ENCODE results near the gene ADAMTS9. TPM values are rescaled to one million over a fixed set of nuclear protein-coding genes. Genes with fewer than 3 reads are reported as not detected.

The ADAMTS9 gene
- total and polyA plus RNA-seq, 2 donors (not counting 1 experiment from before 2014, with no cell fraction given), result not detected

- no peak overlapping the region for H3K9ac ChIP-seq (ENCODE audit: low read length)
- TF ChIP-seq CTCF (IDR thresholded peaks at IDR 0.05) (no peak), EZH2 (IDR thresholded peaks at IDR 0.05; ENCODE audit: borderline replicate concordance, insufficient read depth, low read depth, low read length, poor library complexity, severe bottlenecking) (no peak)
- H3K27ac ChIP-seq (ENCODE audit: low read length in 2 of 2), result no peak overlapping the region
Measured at GRCh38 chr3:64715211-64715982, 27.6 kb upstream of the ADAMTS9 start.

GRCh38 chr3:64708456-64708855 lies 20.7 kb upstream of the ADAMTS9 start:
- intact Hi-C loops (cut with micrococcal nuclease), result no loop called here
- no CpG with 5 or more reads among the region's 3 CpGs for WGBS (ENCODE audit: insufficient coverage)
- no peak for TF ChIP-seq EZH2 (IDR thresholded peaks at IDR 0.05; ENCODE audit: borderline replicate concordance, insufficient read depth, low read depth, low read length, poor library complexity, severe bottlenecking)
- no peak for TF ChIP-seq CTCF (IDR thresholded peaks at IDR 0.05)
- ATAC-seq (ENCODE audit: low read depth) (no peak), DNase-seq (no peak)
- Histone ChIP-seq H3K79me2 (ENCODE audit: control insufficient read depth, insufficient read depth, low read length) (no peaks in the 10 kb centered on the region), H3K4me3 (ENCODE audit: control extremely low read depth in 1 of 5, extremely low read depth in 1 of 5, insufficient read depth in 1 of 5, low read depth in 2 of 5, low read length in 4 of 5) (no peak overlapping the region), H3K9ac (ENCODE audit: low read length) (no peak overlapping the region), H3K9me3 (ENCODE audit: control extremely low read depth in 1 of 3, control insufficient read depth in 2 of 3, insufficient read depth in 1 of 3, low read length in 2 of 3) (peaks cover 0 to 3% (median 0%) of the 10 kb centered on the region in 3 donors), H3K36me3 (replicated peaks in 1 of 2; ENCODE audit: control extremely low read depth in 1 of 2, control insufficient read depth in 1 of 2, extremely low read depth in 1 of 2, insufficient read depth in 2 of 2, low read length in 1 of 2) (no peaks in the 10 kb centered on the region), H3K4me2 (replicated peaks; ENCODE audit: low read depth, low read length, poor library complexity, severe bottlenecking) (no peak overlapping the region), H2AFZ (ENCODE audit: insufficient read depth, low read depth, low read length, poor library complexity, severe bottlenecking) (no peak overlapping the region), H4K20me1 (ENCODE audit: control insufficient read depth, insufficient read depth, low read length, poor library complexity, severe bottlenecking) (no peaks in the 10 kb centered on the region), H3K4me1 (ENCODE audit: control insufficient read depth in 2 of 2, insufficient read depth in 2 of 2, low read length in 2 of 2) (no peaks in the 10 kb centered on the region), H3K27ac (ENCODE audit: low read length in 2 of 2) (no peak overlapping the region), H3K27me3 (replicated peaks in 1 of 4; ENCODE audit: control extremely low read depth in 1 of 4, control insufficient read depth in 3 of 4, insufficient read depth in 4 of 4, low read length in 3 of 4) (no peaks in the 10 kb centered on the region)
- Mint-ChIP-seq H3K4me3 (no peak overlapping the region), H3K9me3 (ENCODE audit: insufficient read depth) (peaks cover 2% of the 10 kb centered on the region), H3K27me3 (no peaks in the 10 kb centered on the region), H3K27ac (no peak overlapping the region), H3K4me1 (no peaks in the 10 kb centered on the region)
- POLR2A ChIA-PET, result no interaction called here
- CTCF ChIA-PET, result interaction anchor here (1.0 kb wide), 1 partner anchor 60 kb away, joined by 3 read pairs; no protein-coding TSS in a partner anchor

More at GRCh38 chr3:64715211-64715982, 27.6 kb upstream of the ADAMTS9 start:
- intact Hi-C loops (cut with micrococcal nuclease), result no loop called here
- Histone ChIP-seq H3K36me3 (replicated peaks in 1 of 2; ENCODE audit: control extremely low read depth in 1 of 2, control insufficient read depth in 1 of 2, extremely low read depth in 1 of 2, insufficient read depth in 2 of 2, low read length in 1 of 2) (no peaks in the 10 kb centered on the region), H3K9me3 (ENCODE audit: control extremely low read depth in 1 of 3, control insufficient read depth in 2 of 3, insufficient read depth in 1 of 3, low read length in 2 of 3) (no peaks in the 10 kb centered on the region), H3K4me1 (ENCODE audit: control insufficient read depth in 2 of 2, insufficient read depth in 2 of 2, low read length in 2 of 2) (no peaks in the 10 kb centered on the region), H3K79me2 (ENCODE audit: control insufficient read depth, insufficient read depth, low read length) (no peaks in the 10 kb centered on the region), H3K4me2 (replicated peaks; ENCODE audit: low read depth, low read length, poor library complexity, severe bottlenecking) (no peak overlapping the region), H3K4me3 (ENCODE audit: control extremely low read depth in 1 of 5, extremely low read depth in 1 of 5, insufficient read depth in 1 of 5, low read depth in 2 of 5, low read length in 4 of 5) (no peak overlapping the region), H4K20me1 (ENCODE audit: control insufficient read depth, insufficient read depth, low read length, poor library complexity, severe bottlenecking) (no peaks in the 10 kb centered on the region), H3K27me3 (replicated peaks in 1 of 4; ENCODE audit: control extremely low read depth in 1 of 4, control insufficient read depth in 3 of 4, insufficient read depth in 4 of 4, low read length in 3 of 4) (no peaks in the 10 kb centered on the region), H2AFZ (ENCODE audit: insufficient read depth, low read depth, low read length, poor library complexity, severe bottlenecking) (no peak overlapping the region)
- ATAC-seq (ENCODE audit: low read depth) (no peak), DNase-seq (no peak)
- Mint-ChIP-seq H3K4me3 (no peak overlapping the region), H3K27ac (no peak overlapping the region), H3K4me1 (no peaks in the 10 kb centered on the region), H3K9me3 (ENCODE audit: insufficient read depth) (peaks cover 2% of the 10 kb centered on the region), H3K27me3 (no peaks in the 10 kb centered on the region)
- ChIA-PET POLR2A (no interaction called here), CTCF (no interaction called here)
- 90% methylated on average over 2 of the region's 9 CpGs for WGBS (ENCODE audit: insufficient coverage)

Data from B cell (primary cell).